ENCODE results near the gene LHFPL2.

LHFPL2 gene

GRCh38 chr5:78492224-78492623, 156.3 kb downstream of the LHFPL2 start:
- no peak overlapping the region for H3K27ac ChIP-seq
- TF ChIP-seq, protein P1, sequence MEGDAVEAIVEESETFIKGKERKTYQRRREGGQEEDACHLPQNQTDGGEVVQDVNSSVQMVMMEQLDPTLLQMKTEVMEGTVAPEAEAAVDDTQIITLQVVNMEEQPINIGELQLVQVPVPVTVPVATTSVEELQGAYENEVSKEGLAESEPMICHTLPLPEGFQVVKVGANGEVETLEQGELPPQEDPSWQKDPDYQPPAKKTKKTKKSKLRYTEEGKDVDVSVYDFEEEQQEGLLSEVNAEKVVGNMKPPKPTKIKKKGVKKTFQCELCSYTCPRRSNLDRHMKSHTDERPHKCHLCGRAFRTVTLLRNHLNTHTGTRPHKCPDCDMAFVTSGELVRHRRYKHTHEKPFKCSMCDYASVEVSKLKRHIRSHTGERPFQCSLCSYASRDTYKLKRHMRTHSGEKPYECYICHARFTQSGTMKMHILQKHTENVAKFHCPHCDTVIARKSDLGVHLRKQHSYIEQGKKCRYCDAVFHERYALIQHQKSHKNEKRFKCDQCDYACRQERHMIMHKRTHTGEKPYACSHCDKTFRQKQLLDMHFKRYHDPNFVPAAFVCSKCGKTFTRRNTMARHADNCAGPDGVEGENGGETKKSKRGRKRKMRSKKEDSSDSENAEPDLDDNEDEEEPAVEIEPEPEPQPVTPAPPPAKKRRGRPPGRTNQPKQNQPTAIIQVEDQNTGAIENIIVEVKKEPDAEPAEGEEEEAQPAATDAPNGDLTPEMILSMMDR (conservative IDR thresholded peaks at IDR 0.05), result no peak

DNA sequence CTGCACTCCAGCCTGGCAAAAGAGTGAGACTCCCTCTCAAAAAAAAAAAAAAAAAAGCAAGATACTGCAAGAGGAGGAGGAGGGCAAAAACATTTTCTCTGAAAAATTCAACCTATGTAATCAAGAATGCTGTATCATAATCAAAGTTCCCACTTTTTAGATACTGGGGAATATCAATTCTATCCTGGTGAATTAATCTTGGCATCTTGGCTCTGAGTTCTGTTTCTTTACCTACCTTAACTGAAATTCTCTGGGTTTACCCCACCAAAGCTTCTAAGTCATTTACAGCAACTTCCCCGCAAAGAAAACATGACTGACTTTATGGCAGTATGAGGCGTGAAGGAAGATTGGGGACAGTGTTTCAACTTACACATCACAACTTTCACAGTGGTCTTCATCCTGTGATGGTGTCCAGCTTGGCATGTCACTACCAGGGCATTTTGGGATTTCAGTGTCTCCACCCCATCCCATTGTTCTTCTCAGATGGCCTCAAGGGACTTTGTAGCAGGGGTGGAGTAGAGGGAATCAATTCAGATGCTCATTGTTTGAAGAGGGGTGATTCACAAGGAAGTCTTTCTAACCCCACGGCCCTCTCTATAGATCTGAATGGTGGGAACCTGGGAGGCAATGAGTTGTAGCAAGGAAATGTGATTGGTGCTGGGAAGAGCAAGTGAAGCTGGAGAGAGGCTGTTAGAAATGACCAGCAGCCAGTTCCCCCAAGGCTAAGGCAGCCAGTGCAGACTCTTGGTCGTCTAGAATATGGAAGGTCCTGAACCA, 157.7 kb downstream of the LHFPL2 start:
- H3K27ac ChIP-seq, result no peak overlapping the region

GRCh38 chr5:78487846-78488245, 160.7 kb downstream of the LHFPL2 start:
- TF ChIP-seq, protein P1 (conservative IDR thresholded peaks at IDR 0.05), result no peak
- no peak overlapping the region for H3K27ac ChIP-seq

More for the DNA sequence above, 157.7 kb downstream of the LHFPL2 start:
- TF ChIP-seq, protein P1 (conservative IDR thresholded peaks at IDR 0.05), result no peak

DNA sequence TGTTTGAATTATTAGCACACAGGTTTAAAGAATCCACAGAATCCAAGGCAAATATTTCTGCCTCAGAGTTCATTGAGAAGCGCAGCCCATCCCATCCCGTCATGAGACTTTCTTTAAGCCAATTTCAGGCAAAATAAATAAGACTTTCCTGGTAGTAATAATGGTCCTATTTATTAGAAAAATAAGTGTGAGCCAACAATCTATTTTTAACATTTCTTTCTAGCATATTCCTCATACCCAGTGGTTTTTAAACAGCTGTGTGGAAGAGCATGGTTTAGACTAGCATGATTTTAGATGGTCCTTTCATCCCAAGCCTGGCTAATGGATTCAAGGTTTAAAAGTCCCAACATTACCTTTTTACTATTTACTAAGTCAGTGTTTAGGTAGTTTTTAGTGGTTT, 162.4 kb downstream of the LHFPL2 start:
- TF ChIP-seq, protein P1 (conservative IDR thresholded peaks at IDR 0.05), result no peak
- H3K27ac ChIP-seq, result no peak overlapping the region

GRCh38 chr5:78483809-78484521, 164.6 kb downstream of the LHFPL2 start:
- TF ChIP-seq, protein P1 (conservative IDR thresholded peaks at IDR 0.05), result no peak
- no peak overlapping the region for H3K27ac ChIP-seq

GRCh38 chr5:78482948-78483347, 165.6 kb downstream of the LHFPL2 start:
- TF ChIP-seq, protein P1 (conservative IDR thresholded peaks at IDR 0.05), result no peak
- no peak overlapping the region for H3K27ac ChIP-seq

DNA sequence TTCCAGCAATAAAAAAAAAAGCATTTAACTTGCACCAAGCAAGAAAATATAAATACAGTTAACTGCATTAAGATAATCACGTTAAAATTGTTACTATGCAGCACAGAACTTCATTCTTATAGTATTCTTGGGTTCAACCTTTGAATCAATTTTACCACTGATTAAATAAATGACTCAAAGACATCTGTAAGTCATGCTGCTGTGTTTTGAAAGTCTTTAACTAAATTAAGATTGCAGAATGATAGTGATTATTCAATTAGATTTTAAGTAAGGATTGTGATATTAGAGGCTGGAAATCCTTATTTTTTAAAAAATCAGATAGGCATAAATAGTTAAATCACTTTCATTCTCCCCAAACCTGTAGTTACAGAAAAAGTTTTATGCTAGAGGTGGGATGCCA, 171.8 kb downstream of the LHFPL2 start:
- TF ChIP-seq, protein P1 (conservative IDR thresholded peaks at IDR 0.05), result no peak
- no peak overlapping the region for H3K27ac ChIP-seq

Measured in VCaP (cell line).